K562 (cell line): Measurements from ENCODE around the gene LINGO4. TPM values are rescaled to one million over a fixed set of nuclear protein-coding genes. Genes with fewer than 3 reads are reported as not detected.

Experiments used
- ATAC-seq: fragments of 200-7000 bp; cut with Tn5 transposase; 3 replicates; pipeline ENCODE4 v1.9.1; 2020; ENCODE audit warnings: moderate library complexity
- BruUV-seq: library from RNA; stranded (reverse); fragments of 400-500 nt; replicated peaks from 2 replicates; lab custom pipeline; 2021; lab: Mats Ljungman, UMichigan
- CTCF ChIA-PET: fragments of 300-600 bp; formaldehyde crosslinking; extraction: SDS; loops from one replicate; lab custom pipeline; 2021; ENCODE audit warnings: low intra/inter-chr PET ratio; lab: Yijun Ruan, JAX
- POLR2A ChIA-PET: fragments of 300-600, 350-650 bp; sonication (Branson Sonifier 250); formaldehyde crosslinking; extraction: SDS; loops from one replicate; lab custom pipeline; 2021; ENCODE audit warnings: antibody characterized with exemption, inconsistent platforms; lab: Yijun Ruan, JAX
- DNase-seq, 4 experiments: peaks; one replicate each; pipeline versions ENCODE4 v3.0.0 to v3.0.0-alpha.2; 2011 to 2018; ENCODE audit warnings: low spot score in 3 of 4, mixed read lengths in 3 of 4; ENCODE audit errors: extremely low read depth in 1 of 4
- FAIRE-seq: peaks from 2 replicates; lab custom pipeline; 2011; peaks lifted over from hg19 to GRCh38; lab: Jason Lieb, UNC
- H2AFZ ChIP-seq: 2 replicates; pipeline ENCODE4 v1.6.0; 2011; ENCODE audit warnings: low read depth, low read length, control low read depth, inconsistent platforms
- H3K27ac ChIP-seq: fragments of 200-600 bp; 3 replicates; pipeline ENCODE4 v1.8.0; 2011; ENCODE audit warnings: low read depth, mild to moderate bottlenecking, control low read depth, inconsistent platforms, low read length, moderate library complexity, mixed read lengths; ENCODE audit errors: extremely low read depth
- H3K27me3 ChIP-seq, 2 experiments: fragments of 300-600 bp in 1 of 2; 2 replicates in 1 of 2; 3 replicates in 1 of 2; pipeline versions ENCODE4 v1.6.0 to v1.8.0; 2011; ENCODE audit warnings: inconsistent platforms in 2 of 2, low read length in 2 of 2, mild to moderate bottlenecking in 1 of 2, mixed read lengths in 1 of 2, moderate library complexity in 1 of 2; ENCODE audit not compliant: control insufficient read depth in 2 of 2, insufficient read depth in 2 of 2
- H3K36me3 ChIP-seq: fragments of 300-600 bp; 3 replicates; pipeline ENCODE4 v1.8.0; 2011; ENCODE audit warnings: mild to moderate bottlenecking, low read length, inconsistent platforms; ENCODE audit not compliant: control insufficient read depth, insufficient read depth
- H3K4me1 ChIP-seq, 2 experiments: fragments of 200-600 bp in 1 of 2; replicated peaks in 1 of 2; 2 replicates in 1 of 2; 3 replicates in 1 of 2; pipeline versions ENCODE4 v1.5.1 to v1.8.0; 2011; ENCODE audit warnings: inconsistent platforms in 2 of 2, low read length in 2 of 2, mild to moderate bottlenecking in 1 of 2, mixed read lengths in 1 of 2, moderate library complexity in 1 of 2; ENCODE audit not compliant: control insufficient read depth in 2 of 2, insufficient read depth in 2 of 2
- H3K4me2 ChIP-seq: 2 replicates; pipeline ENCODE4 v1.6.1; 2011; ENCODE audit warnings: low read length, control low read depth, inconsistent platforms, mixed read lengths; ENCODE audit not compliant: insufficient read depth
- H3K4me3 ChIP-seq: fragments of 200-600 bp; sonication (generic), shearing (Covaris generic); 2 replicates; pipeline ENCODE4 v1.5.1; 2016; ENCODE audit warnings: control low read depth, inconsistent platforms
- H3K79me2 ChIP-seq: fragments of 200-600 bp; 3 replicates; pipeline ENCODE4 v1.8.0; 2011; ENCODE audit warnings: low read length, inconsistent platforms; ENCODE audit not compliant: control insufficient read depth, insufficient read depth
- H3K9ac ChIP-seq, 2 experiments: 2 replicates each; pipeline versions ENCODE4 v1.6.0 to v1.6.1; 2011; ENCODE audit warnings: low read depth in 2 of 2, low read length in 2 of 2, control low read depth in 1 of 2, inconsistent platforms in 1 of 2, mild to moderate bottlenecking in 1 of 2, mixed read lengths in 1 of 2; ENCODE audit not compliant: insufficient read depth in 1 of 2
- H3K9me1 ChIP-seq: one replicate; pipeline ENCODE4 v1.6.0; 2011; ENCODE audit warnings: inconsistent platforms, mild to moderate bottlenecking, low read length, moderate library complexity; ENCODE audit not compliant: control insufficient read depth, insufficient read depth
- H3K9me3 ChIP-seq: replicated peaks from 2 replicates; pipeline ENCODE4 v1.5.1; 2011; ENCODE audit warnings: low read depth, low read length, inconsistent platforms; ENCODE audit not compliant: control insufficient read depth, insufficient read depth
- H4K20me1 ChIP-seq: replicated peaks from 2 replicates; pipeline ENCODE4 v1.6.1; 2011; ENCODE audit warnings: low read length, inconsistent platforms, mixed read lengths; ENCODE audit not compliant: control insufficient read depth, insufficient read depth
- HNRNPL ChIP-seq: fragments of 200-400 bp; formaldehyde crosslinking; IDR thresholded peaks from 2 replicates; pipeline ENCODE4 v1.6.1; 2017; ENCODE audit warnings: low read depth, mild to moderate bottlenecking, low read length
- ILF3 ChIP-seq: fragments of 450-650 bp; IDR thresholded peaks from 2 replicates; pipeline ENCODE4 v1.6.1; 2018; ENCODE audit warnings: antibody characterized with exemption, mild to moderate bottlenecking, moderate library complexity, borderline replicate concordance
- L3MBTL2 ChIP-seq: fragments of 450-650 bp; IDR thresholded peaks from 2 replicates; pipeline ENCODE4 v1.6.1; 2016; ENCODE audit warnings: mild to moderate bottlenecking, moderate library complexity
- NEUROD1 ChIP-seq: fragments of 150-350 bp; IDR thresholded peaks from 2 replicates; pipeline ENCODE4 v1.6.1; 2014; ENCODE audit warnings: borderline replicate concordance, low read length, low read depth; ENCODE audit not compliant: partially characterized antibody
- PHTF2 ChIP-seq: fragments of 250-450 bp; sonication (Bioruptor Pico); IDR thresholded peaks from 2 replicates; pipeline ENCODE4 v1.5.0; 2021; ENCODE audit warnings: mild to moderate bottlenecking
- SMARCE1 ChIP-seq: fragments of 450-650 bp; IDR thresholded peaks from 2 replicates; pipeline ENCODE4 v1.7.1; 2016; ENCODE audit warnings: mild to moderate bottlenecking
- WGBS: fragments of 100-300 bp; shearing (Covaris generic); methylation state at CpG from one replicate; pipeline ENCODE4 v1.1.6; 2016; ENCODE audit warnings: low coverage, mixed read lengths; ENCODE audit not compliant: insufficient coverage; ENCODE audit errors: missing lambda C conversion rate; 5-methylcytosine and 5-hydroxymethylcytosine counted together
- in situ Hi-C: fragments of 300-500 bp; cut with MboI; formaldehyde crosslinking; loops from 4 replicates; pipeline ENCODE4 v1.15.0; 2018; ENCODE audit warnings: inconsistent platforms, mixed read lengths
- intact Hi-C: fragments of 100-400 bp; cut with micrococcal nuclease; formaldehyde crosslinking; loops from 2 replicates; pipeline ENCODE4 v1.14.2; 2022
- polyA plus RNA-seq, 8 experiments: library from polyadenylated mRNA; depleted of rRNA in 4 of 8; stranded (reverse) in 5 of 8; unstranded in 3 of 8; fragments of >200 nt; fragmentation: Nextera tagmentation in 2 of 8; fragmentation: Illumina TruSeq in 1 of 8; extraction: Ambion mirVana in 2 of 8; extraction: Trizol in 1 of 8; gene quantifications; 2 replicates each; pipeline versions ENCODE4 v1.2.1 to v1.2.3, GENCODE V29; 2011 to 2014; ENCODE audit warnings: inconsistent platforms in 1 of 8, missing spikeins in 1 of 8
- total RNA-seq, 7 experiments: library from RNA; depleted of rRNA in 6 of 7; stranded (reverse); fragments of >200 nt in 6 of 7; fragmentation: Illumina TruSeq in 2 of 7; extraction: Trizol in 2 of 7; gene quantifications; 2 replicates each; pipeline versions ENCODE4 v1.2.1 to v1.2.3, GENCODE V29; 2011 to 2021; ENCODE audit warnings: low replicate concordance in 1 of 7
- TF ChIP-seq, protein P1 (sequence below), 2 experiments: fragments of 450-650 bp in 1 of 2; IDR thresholded peaks; 2 replicates each; pipeline ENCODE4 v1.6.1; 2011 to 2017; ENCODE audit warnings: low read depth in 2 of 2, antibody characterized with exemption in 1 of 2, borderline replicate concordance in 1 of 2, low read length in 1 of 2, mild to moderate bottlenecking in 1 of 2, mixed read lengths in 1 of 2; ENCODE audit not compliant: control insufficient read depth in 1 of 2

Gene LINGO4
- total and polyA plus RNA-seq, 9 of the 15 experiments (the other 6 are each of a cell fraction or from before 2014, with no cell fraction given): not detected

DNA sequence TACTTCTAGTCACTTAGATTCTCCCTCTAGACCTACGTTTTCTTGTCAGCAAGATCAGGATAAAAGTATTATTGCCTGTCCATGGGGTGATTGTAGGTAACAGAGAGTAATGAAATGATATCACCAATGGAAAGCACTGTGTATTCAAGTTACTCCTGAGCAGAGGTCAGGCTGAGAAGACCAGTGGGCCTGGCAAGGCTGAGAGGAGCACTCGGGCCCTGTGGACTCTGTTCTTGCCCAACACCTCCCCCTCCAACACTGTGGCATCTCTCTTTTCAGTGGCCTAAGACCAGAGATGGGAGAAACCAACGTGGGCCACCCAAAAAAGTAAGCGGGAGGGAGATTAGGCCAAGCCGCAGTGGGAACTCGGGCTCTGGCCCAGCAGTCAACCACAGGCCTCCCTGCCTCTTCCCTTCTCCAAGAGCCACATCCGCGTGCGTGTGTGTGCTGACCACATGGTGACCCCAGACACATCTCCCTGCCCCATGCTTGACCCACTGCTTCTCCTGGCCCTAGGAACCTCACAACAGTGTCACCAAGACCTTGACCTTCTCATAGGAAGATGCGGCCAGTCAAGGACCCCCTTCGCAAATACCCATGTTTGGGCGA is 14.1 kb upstream of the LINGO4 start:
- no peak overlapping the region for H3K4me3 ChIP-seq
- FAIRE-seq (no peak), ATAC-seq (no peak), DNase-seq (no peak)
- ChIA-PET CTCF (no interaction called here), POLR2A (no interaction called here)
- no peaks in the 10 kb centered on the region for H3K9me3 ChIP-seq
- TF ChIP-seq NEUROD1: no peak
- TF ChIP-seq L3MBTL2: no peak
- no peak for TF ChIP-seq HNRNPL
- TF ChIP-seq ILF3: no peak
- TF ChIP-seq PHTF2 (CRISPR knock-in tag): no peak
- no peak for TF ChIP-seq SMARCE1
- TF ChIP-seq, protein P1, sequence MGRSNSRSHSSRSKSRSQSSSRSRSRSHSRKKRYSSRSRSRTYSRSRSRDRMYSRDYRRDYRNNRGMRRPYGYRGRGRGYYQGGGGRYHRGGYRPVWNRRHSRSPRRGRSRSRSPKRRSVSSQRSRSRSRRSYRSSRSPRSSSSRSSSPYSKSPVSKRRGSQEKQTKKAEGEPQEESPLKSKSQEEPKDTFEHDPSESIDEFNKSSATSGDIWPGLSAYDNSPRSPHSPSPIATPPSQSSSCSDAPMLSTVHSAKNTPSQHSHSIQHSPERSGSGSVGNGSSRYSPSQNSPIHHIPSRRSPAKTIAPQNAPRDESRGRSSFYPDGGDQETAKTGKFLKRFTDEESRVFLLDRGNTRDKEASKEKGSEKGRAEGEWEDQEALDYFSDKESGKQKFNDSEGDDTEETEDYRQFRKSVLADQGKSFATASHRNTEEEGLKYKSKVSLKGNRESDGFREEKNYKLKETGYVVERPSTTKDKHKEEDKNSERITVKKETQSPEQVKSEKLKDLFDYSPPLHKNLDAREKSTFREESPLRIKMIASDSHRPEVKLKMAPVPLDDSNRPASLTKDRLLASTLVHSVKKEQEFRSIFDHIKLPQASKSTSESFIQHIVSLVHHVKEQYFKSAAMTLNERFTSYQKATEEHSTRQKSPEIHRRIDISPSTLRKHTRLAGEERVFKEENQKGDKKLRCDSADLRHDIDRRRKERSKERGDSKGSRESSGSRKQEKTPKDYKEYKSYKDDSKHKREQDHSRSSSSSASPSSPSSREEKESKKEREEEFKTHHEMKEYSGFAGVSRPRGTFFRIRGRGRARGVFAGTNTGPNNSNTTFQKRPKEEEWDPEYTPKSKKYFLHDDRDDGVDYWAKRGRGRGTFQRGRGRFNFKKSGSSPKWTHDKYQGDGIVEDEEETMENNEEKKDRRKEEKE (IDR thresholded peaks at IDR 0.05; ENCODE audit: borderline replicate concordance in 1 of 2, control insufficient read depth in 1 of 2, low read depth in 2 of 2, low read length in 1 of 2): no peak
- peaks cover 0 to 3% of the 10 kb centered on the region in 2 experiments; a peak in 2 of 5 replicates for H3K4me1 ChIP-seq
- H3K27ac ChIP-seq: no peak overlapping the region
- no peaks in the 10 kb centered on the region for H3K36me3 ChIP-seq
- H3K9me1 ChIP-seq: no peaks in the 10 kb centered on the region
- in situ Hi-C loops (no loop called here), intact Hi-C loops (no loop called here)
- peaks cover 10% of the 10 kb centered on the region; the same call in 1 of the 2 replicates for H4K20me1 ChIP-seq
- H2AFZ ChIP-seq: no peak overlapping the region
- peaks cover 66 to 82% of the 10 kb centered on the region in 2 experiments for H3K27me3 ChIP-seq
- no peak overlapping the region for H3K4me2 ChIP-seq
- no peaks in the 10 kb centered on the region for H3K79me2 ChIP-seq
- no peak overlapping the region for H3K9ac ChIP-seq
- no TSS peak for BruUV-seq
- 13% methylated on average over 12 of the region's 12 CpGs for WGBS
